GM12878 (cell line): ENCODE results near the gene PARP15. TPM values are rescaled to one million over a fixed set of nuclear protein-coding genes. Genes with fewer than 3 reads are reported as not detected.
A peak's percentile ranks its signal among the peaks of the same experiment; 100 is the strongest.

Experiments
- ATAC-seq: fragments of 200-7000 bp; cut with Tn5 transposase; 3 replicates; pipeline ENCODE4 v1.9.1; 2020; ENCODE audit warnings: mild to moderate bottlenecking, moderate library complexity
- BruUV-seq: library from RNA; stranded (reverse); fragments of 400-500 nt; replicated peaks from 2 replicates; lab custom pipeline; 2021; lab: Mats Ljungman, UMichigan
- CTCF ChIA-PET: fragments of 300-600 bp; sonication (Branson Sonifier 250); formaldehyde crosslinking; extraction: SDS; loops from one replicate; lab custom pipeline; 2021; ENCODE audit warnings: inconsistent platforms; lab: Yijun Ruan, JAX
- POLR2A ChIA-PET: fragments of 350-600 bp; formaldehyde crosslinking; extraction: SDS; loops from one replicate; lab custom pipeline; 2021; ENCODE audit warnings: inconsistent platforms; lab: Charles Lee
- RAD21 ChIA-PET: fragments of 300-600 bp; sonication (Branson Sonifier 250); formaldehyde crosslinking; loops from one replicate; lab custom pipeline; 2023; ENCODE audit warnings: antibody characterized with exemption; ENCODE audit not compliant: unreplicated experiment; lab: Charles Lee
- SMC1A ChIA-PET: fragments of 300-600 bp; sonication (Branson Sonifier 250); formaldehyde crosslinking; loops from one replicate; lab custom pipeline; 2023; ENCODE audit not compliant: unreplicated experiment, uncharacterized antibody; lab: Charles Lee
- DNase-seq: peaks from one replicate; pipeline ENCODE4 v3.0.0-alpha.2; 2011; ENCODE audit warnings: low read depth, low spot score
- FAIRE-seq: peaks from 3 replicates; lab custom pipeline; 2011; peaks lifted over from hg19 to GRCh38; lab: Jason Lieb, UNC
- H2AFZ ChIP-seq: 2 replicates; pipeline ENCODE4 v1.6.0; 2011; ENCODE audit warnings: low read depth, low read length, control low read depth; ENCODE audit not compliant: control insufficient read depth
- H3K27ac ChIP-seq: 2 replicates; pipeline ENCODE4 v1.5.1; 2011; ENCODE audit warnings: control low read depth; ENCODE audit not compliant: control insufficient read depth, insufficient read depth
- H3K27me3 ChIP-seq, 2 experiments: replicated peaks in 1 of 2; 2 replicates each; pipeline versions ENCODE4 v1.6.0 to v1.6.1; 2011; ENCODE audit warnings: low read length in 1 of 2; ENCODE audit not compliant: control insufficient read depth in 2 of 2, insufficient read depth in 2 of 2
- H3K36me3 ChIP-seq, 2 experiments: 2 replicates each; pipeline ENCODE4 v1.5.1; 2011; ENCODE audit warnings: low read length in 1 of 2; ENCODE audit not compliant: control insufficient read depth in 2 of 2, insufficient read depth in 2 of 2
- H3K4me1 ChIP-seq: 2 replicates; pipeline ENCODE4 v1.6.1; 2011; ENCODE audit warnings: mild to moderate bottlenecking, low read length, moderate library complexity, mixed read lengths; ENCODE audit not compliant: control insufficient read depth, insufficient read depth
- H3K4me2 ChIP-seq: 2 replicates; pipeline ENCODE4 v1.6.0; 2011; ENCODE audit warnings: control low read depth; ENCODE audit not compliant: control insufficient read depth, insufficient read depth
- H3K4me3 ChIP-seq: fragments of 200-600 bp; sonication (generic); 2 replicates; pipeline ENCODE4 v1.5.1; 2016
- H3K79me2 ChIP-seq: 2 replicates; pipeline ENCODE4 v1.6.0; 2011; ENCODE audit warnings: low read length; ENCODE audit not compliant: control insufficient read depth, insufficient read depth
- H3K9ac ChIP-seq: 2 replicates; pipeline ENCODE4 v1.8.0; 2011; ENCODE audit warnings: low read length, control low read depth, mixed read lengths; ENCODE audit not compliant: control insufficient read depth, insufficient read depth
- H3K9me3 ChIP-seq: replicated peaks from 3 replicates; pipeline ENCODE4 v1.5.1; 2011; ENCODE audit warnings: mild to moderate bottlenecking, low read length; ENCODE audit not compliant: control insufficient read depth, insufficient read depth
- H4K20me1 ChIP-seq: 2 replicates; pipeline ENCODE4 v1.6.0; 2011; ENCODE audit not compliant: control insufficient read depth, insufficient read depth
- IKZF1 ChIP-seq: fragments of 450-650 bp; conservative IDR thresholded peaks from 2 replicates; pipeline ENCODE4 v1.6.1; 2017; ENCODE audit warnings: antibody characterized with exemption, mild to moderate bottlenecking
- POLR2AphosphoS5 ChIP-seq: IDR thresholded peaks from 2 replicates; pipeline ENCODE4 v1.6.1; 2011; ENCODE audit warnings: mild to moderate bottlenecking, low read length, inconsistent platforms
- USF1 ChIP-seq: IDR thresholded peaks from 2 replicates; pipeline ENCODE4 v1.6.1; 2011; ENCODE audit warnings: borderline replicate concordance, low read depth, mild to moderate bottlenecking, moderate library complexity, mixed read lengths, low read length; ENCODE audit not compliant: insufficient read depth; ENCODE audit errors: extremely low read length
- WGBS: methylation state at CpG from one replicate; pipeline ENCODE4 v1.1.6; 2016; ENCODE audit warnings: low lambda C conversion rate; ENCODE audit not compliant: insufficient replicate concordance, insufficient coverage; ENCODE audit errors: missing lambda C conversion rate; 5-methylcytosine and 5-hydroxymethylcytosine counted together
- in situ Hi-C: fragments of 300-500 bp; cut with MboI; formaldehyde crosslinking; loops from 9 replicates; pipeline ENCODE4 v1.14.3; 2018; ENCODE audit warnings: mixed read lengths
- intact Hi-C: fragments of 100-400 bp; cut with micrococcal nuclease; formaldehyde crosslinking; loops from one replicate; pipeline ENCODE4 v1.14.2; 2022; ENCODE audit not compliant: unreplicated experiment
- polyA plus RNA-seq, 11 experiments: library from polyadenylated mRNA; depleted of rRNA in 4 of 11; unstranded in 6 of 11; stranded (reverse) in 5 of 11; fragments of >200 nt; fragmentation: Nextera tagmentation in 4 of 11; fragmentation: Illumina TruSeq in 1 of 11; extraction: Ambion mirVana in 4 of 11; extraction: Trizol in 1 of 11; gene quantifications; 1 replicate in 1 of 11; 2 replicates in 10 of 11; pipeline versions ENCODE4 v1.2.1 to v1.2.3, GENCODE V29; 2011 to 2016; ENCODE audit warnings: inconsistent platforms in 2 of 11, missing spikeins in 2 of 11, low read depth in 1 of 11
- total RNA-seq, 4 experiments: library from RNA; depleted of rRNA in 3 of 4; stranded (reverse); fragments of >200 nt in 3 of 4; fragmentation: Illumina TruSeq in 1 of 4; extraction: Trizol in 1 of 4; gene quantifications; 2 replicates each; pipeline versions ENCODE4 v1.2.1 to v1.2.3, GENCODE V29; 2013 to 2021

The PARP15 gene
- total and polyA plus RNA-seq, 10 of the 15 experiments (the other 5 are each of a cell fraction or from before 2014, with no cell fraction given), result 9.0 to 234 (median 36.3) TPM

- ChIA-PET CTCF (interaction anchor here (0.9 to 2.2 kb wide), 5 partner anchors 8 to 381 kb away, joined by 4 to 7 read pairs (median 5); no protein-coding TSS in a partner anchor), SMC1A (interaction anchor here (0.9 to 1.6 kb wide), 8 partner anchors 10 to 684 kb away, joined by 3 to 6 read pairs (median 4); no protein-coding TSS in a partner anchor), POLR2A (interaction anchor here (0.7 to 1.0 kb wide), 4 partner anchors 23 to 130 kb away, joined by 3 read pairs; no protein-coding TSS in a partner anchor), RAD21 (interaction anchor here (0.9 to 2.0 kb wide), 2 partner anchors 10 to 91 kb away, joined by 4 to 6 read pairs; no protein-coding TSS in a partner anchor)
- no TSS peak for BruUV-seq
- Histone ChIP-seq H3K4me1 (peaks cover 6% of the 10 kb centered on the region; the same call in 1 of the 2 replicates), H2AFZ (no peak overlapping the region), H3K9me3 (no peaks in the 10 kb centered on the region), H4K20me1 (peaks cover 2% of the 10 kb centered on the region; the same call in 1 of the 2 replicates), H3K4me3 (no peak overlapping the region), H3K27ac (no peak overlapping the region), H3K27me3 (no peaks in the 10 kb centered on the region), H3K9ac (no peak overlapping the region), H3K4me2 (no peak overlapping the region), H3K79me2 (peaks cover 28% of the 10 kb centered on the region), H3K36me3 (peaks cover 3 to 16% of the 10 kb centered on the region in 2 experiments; a peak in 3 of 4 replicates)
- ATAC-seq, result no peak
- no peak for TF ChIP-seq IKZF1
- peak; percentile 54 for TF ChIP-seq POLR2AphosphoS5
- no peak for TF ChIP-seq USF1
- FAIRE-seq, result no peak
- in situ Hi-C loops, result loop anchor here (10.0 kb wide), 2 partner anchors 582 to 1032 kb away; no protein-coding TSS in a partner anchor
- 53% methylated on average over 2 of the region's 2 CpGs for WGBS
- DNase-seq, result no peak
- intact Hi-C loops, result no loop called here
These were observed 109.8 kb downstream of the PARP15 start for GRCh38 chr3:122687298-122687697.

Other genes with a start within 250 kb of the PARP15 start
Only the 7 nearest of the 9 such genes appear.
- 44.1 and 66.5 TPM in 2 replicates for gene MIX23, start 194.4 kb upstream of the PARP15 start, total RNA-seq (2014; rRNA removed)
- 130 and 138 TPM in 2 replicates for gene MIX23, start 194.4 kb upstream of the PARP15 start, total RNA-seq (2014; rRNA removed; fragmentation: Illumina TruSeq; extraction: Trizol)
- 63.3 and 71.3 TPM in 2 replicates for gene MIX23, start 194.4 kb upstream of the PARP15 start, total RNA-seq (2021)
- 47.4 and 97.5 TPM in 2 replicates for gene MIX23, start 194.4 kb upstream of the PARP15 start, polyA plus RNA-seq (2011; rRNA removed)
- 176 and 238 TPM in 2 replicates for gene MIX23, start 194.4 kb upstream of the PARP15 start, polyA plus RNA-seq (2014; fragmentation: Illumina TruSeq; extraction: Trizol)
- 10 to 100 TPM; 30.0 to 45.9 TPM for gene MIX23, start 194.4 kb upstream of the PARP15 start, polyA plus RNA-seq (2014; fragmentation: Nextera tagmentation; extraction: Ambion mirVana)
- gene MIX23, start 194.4 kb upstream of the PARP15 start, polyA plus RNA-seq (2014; rRNA removed), result 66.6 and 92.3 TPM in 2 replicates
- 10 to 100 TPM; 53.4 to 78.1 TPM for gene MIX23, start 194.4 kb upstream of the PARP15 start, polyA plus RNA-seq (2016; fragmentation: Nextera tagmentation; extraction: Ambion mirVana)
- 59.2 and 60.7 TPM in 2 replicates for gene FAM162A, start 193.5 kb upstream of the PARP15 start, total RNA-seq (2014; rRNA removed)
- gene FAM162A, start 193.5 kb upstream of the PARP15 start, total RNA-seq (2014; rRNA removed; fragmentation: Illumina TruSeq; extraction: Trizol), result 97.4 and 99.6 TPM in 2 replicates
- gene FAM162A, start 193.5 kb upstream of the PARP15 start, total RNA-seq (2021), result 73.6 and 76.4 TPM in 2 replicates
- gene FAM162A, start 193.5 kb upstream of the PARP15 start, polyA plus RNA-seq (2011; rRNA removed), result 346 and 555 TPM in 2 replicates
- gene FAM162A, start 193.5 kb upstream of the PARP15 start, polyA plus RNA-seq (2014; fragmentation: Illumina TruSeq; extraction: Trizol), result 105 and 122 TPM in 2 replicates
- 100 to 1,000 TPM; 290 to 297 TPM for gene FAM162A, start 193.5 kb upstream of the PARP15 start, polyA plus RNA-seq (2014; fragmentation: Nextera tagmentation; extraction: Ambion mirVana)
- 83.6 and 93.7 TPM in 2 replicates for gene FAM162A, start 193.5 kb upstream of the PARP15 start, polyA plus RNA-seq (2014; rRNA removed)
- 100 to 1,000 TPM; 177 to 186 TPM for gene FAM162A, start 193.5 kb upstream of the PARP15 start, polyA plus RNA-seq (2016; fragmentation: Nextera tagmentation; extraction: Ambion mirVana)
- 4.0 and 5.9 TPM in 2 replicates for gene WDR5B, start 161.6 kb upstream of the PARP15 start, total RNA-seq (2014; rRNA removed)
- 4.2 TPM in 2 replicates for gene WDR5B, start 161.6 kb upstream of the PARP15 start, total RNA-seq (2014; rRNA removed; fragmentation: Illumina TruSeq; extraction: Trizol)
- gene WDR5B, start 161.6 kb upstream of the PARP15 start, total RNA-seq (2021), result 2.9 and 3.4 TPM in 2 replicates
- gene WDR5B, start 161.6 kb upstream of the PARP15 start, polyA plus RNA-seq (2011; rRNA removed), result 7.9 and 11.5 TPM in 2 replicates
- gene WDR5B, start 161.6 kb upstream of the PARP15 start, polyA plus RNA-seq (2014; fragmentation: Illumina TruSeq; extraction: Trizol), result 3.8 and 3.9 TPM in 2 replicates
- gene WDR5B, start 161.6 kb upstream of the PARP15 start, polyA plus RNA-seq (2014; fragmentation: Nextera tagmentation; extraction: Ambion mirVana), result 1 to 10 TPM; 1.7 to 2.4 TPM
- 3.2 and 3.6 TPM in 2 replicates for gene WDR5B, start 161.6 kb upstream of the PARP15 start, polyA plus RNA-seq (2014; rRNA removed)
- gene WDR5B, start 161.6 kb upstream of the PARP15 start, polyA plus RNA-seq (2016; fragmentation: Nextera tagmentation; extraction: Ambion mirVana), result 1 to 10 TPM; 2.8 to 2.9 TPM
- gene KPNA1, start 62.7 kb upstream of the PARP15 start, total RNA-seq (2014; rRNA removed), result 16.1 and 18.6 TPM in 2 replicates
- 29.7 and 29.9 TPM in 2 replicates for gene KPNA1, start 62.7 kb upstream of the PARP15 start, total RNA-seq (2014; rRNA removed; fragmentation: Illumina TruSeq; extraction: Trizol)
- 52.7 and 52.8 TPM in 2 replicates for gene KPNA1, start 62.7 kb upstream of the PARP15 start, total RNA-seq (2021)
- 45.6 and 56.3 TPM in 2 replicates for gene KPNA1, start 62.7 kb upstream of the PARP15 start, polyA plus RNA-seq (2011; rRNA removed)
- gene KPNA1, start 62.7 kb upstream of the PARP15 start, polyA plus RNA-seq (2014; fragmentation: Illumina TruSeq; extraction: Trizol), result 50.9 and 54.9 TPM in 2 replicates
- gene KPNA1, start 62.7 kb upstream of the PARP15 start, polyA plus RNA-seq (2014; fragmentation: Nextera tagmentation; extraction: Ambion mirVana), result 1 to 10 TPM; 8.5 to 8.8 TPM
- 33.4 and 37.6 TPM in 2 replicates for gene KPNA1, start 62.7 kb upstream of the PARP15 start, polyA plus RNA-seq (2014; rRNA removed)
- 10 to 100 TPM; 44.4 to 46.8 TPM for gene KPNA1, start 62.7 kb upstream of the PARP15 start, polyA plus RNA-seq (2016; fragmentation: Nextera tagmentation; extraction: Ambion mirVana)
- 41.3 and 54.2 TPM in 2 replicates for gene PARP9, start 13.3 kb upstream of the PARP15 start, total RNA-seq (2014; rRNA removed)
- gene PARP9, start 13.3 kb upstream of the PARP15 start, total RNA-seq (2014; rRNA removed; fragmentation: Illumina TruSeq; extraction: Trizol), result 58.9 and 61.8 TPM in 2 replicates
- gene PARP9, start 13.3 kb upstream of the PARP15 start, total RNA-seq (2021), result 46.2 and 49.6 TPM in 2 replicates
- gene PARP9, start 13.3 kb upstream of the PARP15 start, polyA plus RNA-seq (2011; rRNA removed), result 122 and 154 TPM in 2 replicates
- gene PARP9, start 13.3 kb upstream of the PARP15 start, polyA plus RNA-seq (2014; fragmentation: Illumina TruSeq; extraction: Trizol), result 69.4 and 91.3 TPM in 2 replicates
- 10 to 100 TPM; 34.0 to 40.4 TPM for gene PARP9, start 13.3 kb upstream of the PARP15 start, polyA plus RNA-seq (2014; fragmentation: Nextera tagmentation; extraction: Ambion mirVana)
- gene PARP9, start 13.3 kb upstream of the PARP15 start, polyA plus RNA-seq (2014; rRNA removed), result 44.8 and 56.6 TPM in 2 replicates
- gene PARP9, start 13.3 kb upstream of the PARP15 start, polyA plus RNA-seq (2016; fragmentation: Nextera tagmentation; extraction: Ambion mirVana), result 10 to 100 TPM; 40.7 to 46.0 TPM
- gene DTX3L, start 13.3 kb upstream of the PARP15 start, total RNA-seq (2014; rRNA removed), result 28.6 and 34.6 TPM in 2 replicates
- 40.1 and 42.9 TPM in 2 replicates for gene DTX3L, start 13.3 kb upstream of the PARP15 start, total RNA-seq (2014; rRNA removed; fragmentation: Illumina TruSeq; extraction: Trizol)
- gene DTX3L, start 13.3 kb upstream of the PARP15 start, total RNA-seq (2021), result 41.4 and 46.3 TPM in 2 replicates
- gene DTX3L, start 13.3 kb upstream of the PARP15 start, polyA plus RNA-seq (2011; rRNA removed), result 15.6 and 17.0 TPM in 2 replicates
- 37.9 and 45.4 TPM in 2 replicates for gene DTX3L, start 13.3 kb upstream of the PARP15 start, polyA plus RNA-seq (2014; fragmentation: Illumina TruSeq; extraction: Trizol)
- 10 to 100 TPM in 1 of 2 experiments, 1 to 10 TPM in 1; 9.9 to 14.6 TPM for gene DTX3L, start 13.3 kb upstream of the PARP15 start, polyA plus RNA-seq (2014; fragmentation: Nextera tagmentation; extraction: Ambion mirVana)
- gene DTX3L, start 13.3 kb upstream of the PARP15 start, polyA plus RNA-seq (2014; rRNA removed), result 19.5 and 21.8 TPM in 2 replicates
- gene DTX3L, start 13.3 kb upstream of the PARP15 start, polyA plus RNA-seq (2016; fragmentation: Nextera tagmentation; extraction: Ambion mirVana), result 10 to 100 TPM; 20.0 to 21.5 TPM
- 111 and 132 TPM in 2 replicates for gene PARP14, start 103.2 kb downstream of the PARP15 start, total RNA-seq (2014; rRNA removed)
- 140 and 143 TPM in 2 replicates for gene PARP14, start 103.2 kb downstream of the PARP15 start, total RNA-seq (2014; rRNA removed; fragmentation: Illumina TruSeq; extraction: Trizol)
- 87.0 and 95.5 TPM in 2 replicates for gene PARP14, start 103.2 kb downstream of the PARP15 start, total RNA-seq (2021)
- 189 and 253 TPM in 2 replicates for gene PARP14, start 103.2 kb downstream of the PARP15 start, polyA plus RNA-seq (2011; rRNA removed)
- 92.0 and 115 TPM in 2 replicates for gene PARP14, start 103.2 kb downstream of the PARP15 start, polyA plus RNA-seq (2014; fragmentation: Illumina TruSeq; extraction: Trizol)
- 10 to 100 TPM; 21.6 to 57.0 TPM for gene PARP14, start 103.2 kb downstream of the PARP15 start, polyA plus RNA-seq (2014; fragmentation: Nextera tagmentation; extraction: Ambion mirVana)
- gene PARP14, start 103.2 kb downstream of the PARP15 start, polyA plus RNA-seq (2014; rRNA removed), result 76.3 and 93.3 TPM in 2 replicates
- 10 to 100 TPM; 39.8 to 44.3 TPM for gene PARP14, start 103.2 kb downstream of the PARP15 start, polyA plus RNA-seq (2016; fragmentation: Nextera tagmentation; extraction: Ambion mirVana)